Colonic mucosa (tissue), 4 donors: ENCODE data around the gene PGPEP1. TPM values are rescaled to one million over a fixed set of nuclear protein-coding genes. Genes with fewer than 3 reads are reported as not detected.

Experiments
- DNase-seq: peaks from one replicate; pipeline ENCODE4 v3.0.0-alpha.2; 2020
- H3K27ac ChIP-seq: fragments of 200-600 bp; one replicate; pipeline ENCODE4 v1.8.0; 2021
- H3K27me3 ChIP-seq: fragments of 200-600 bp; one replicate; pipeline ENCODE4 v1.8.0; 2021
- H3K36me3 ChIP-seq: fragments of 200-600 bp; one replicate; pipeline ENCODE4 v1.8.0; 2021
- H3K4me1 ChIP-seq: fragments of 200-600 bp; one replicate; pipeline ENCODE4 v1.8.0; 2021; ENCODE audit warnings: mild to moderate bottlenecking
- H3K4me3 ChIP-seq: fragments of 200-600 bp; one replicate; pipeline ENCODE4 v1.8.0; 2021
- H3K9ac ChIP-seq, 2 donors: one replicate each; pipeline ENCODE4 v1.7.0; 2013; ENCODE audit warnings: control low read depth in 2 of 2, low read depth in 2 of 2, low read length in 2 of 2
- H3K9me3 ChIP-seq: fragments of 200-600 bp; one replicate; pipeline ENCODE4 v1.8.0; 2021
- CTCF ChIP-seq: fragments of 200-600 bp; IDR thresholded peaks from one replicate; pipeline ENCODE4 v1.8.0; 2022; ENCODE audit warnings: antibody characterized with exemption, mild to moderate bottlenecking
- intact Hi-C: fragments of 100-400 bp; cut with DNase I; formaldehyde crosslinking; loops from one replicate; pipeline ENCODE4 v1.14.1; 2022
- total RNA-seq, 2 donors: library from RNA; stranded (reverse); fragmentation: NEBNext Ultra II Directional in 1 of 2; extraction: Animal tissue kit (Norgen Biotek cat#: 25700) in 1 of 2; gene quantifications; one replicate each; pipeline ENCODE4 v1.2.1, GENCODE V29; 2021
- donor health status: healthy.
- donor health status: DM: no; HTN: no; CAD: no.
- donor health status: DM: no; HTN: no; CAD: no.

Gene PGPEP1
- total RNA-seq, 2 donors from 2014 or later = 62.6 to 99.0 TPM

- no peak for TF ChIP-seq CTCF
- Histone ChIP-seq H3K36me3 (no peaks in the 10 kb centered on the region), H3K27ac (peak overlapping the region; percentile 97), H3K9ac (peak overlapping the region; percentile 65 to 77), H3K4me3 (peak overlapping the region; percentile 11), H3K9me3 (no peaks in the 10 kb centered on the region), H3K4me1 (peaks cover 4% of the 10 kb centered on the region), H3K27me3 (no peaks in the 10 kb centered on the region)
- intact Hi-C loops = no loop called here
- peak; percentile 67 for DNase-seq
These were observed 35.7 kb upstream of the PGPEP1 start for GRCh38 chr19:18304458-18305310.

- peaks cover 6% of the 10 kb centered on the region for H3K4me1 ChIP-seq
These were observed 34.0 kb upstream of the PGPEP1 start for GRCh38 chr19:18306209-18306887.

GRCh38 chr19:18306888-18307260 lies 33.5 kb upstream of the PGPEP1 start:
- no peaks in the 10 kb centered on the region for H3K9me3 ChIP-seq
- H3K27me3 ChIP-seq = no peaks in the 10 kb centered on the region
- no peak overlapping the region for H3K4me3 ChIP-seq
- H3K27ac ChIP-seq = peak overlapping the region; percentile 55
- H3K9ac ChIP-seq = peak overlapping the region; percentile 35 to 56
- intact Hi-C loops = no loop called here
- peaks cover 9% of the 10 kb centered on the region for H3K4me1 ChIP-seq
- H3K36me3 ChIP-seq = no peaks in the 10 kb centered on the region
- no peak for TF ChIP-seq CTCF
- no peak for DNase-seq

More at GRCh38 chr19:18306209-18306887, 34.0 kb upstream of the PGPEP1 start:
- DNase-seq = no peak
- no peaks in the 10 kb centered on the region for H3K36me3 ChIP-seq
- no peaks in the 10 kb centered on the region for H3K27me3 ChIP-seq
- TF ChIP-seq CTCF = no peak
- no peak overlapping the region for H3K4me3 ChIP-seq
- H3K27ac ChIP-seq = peak overlapping the region; percentile 97
- H3K9ac ChIP-seq = peak overlapping the region; percentile 43 to 56
- intact Hi-C loops = no loop called here
- no peaks in the 10 kb centered on the region for H3K9me3 ChIP-seq

GRCh38 chr19:18307271-18307681 lies 33.1 kb upstream of the PGPEP1 start:
- H3K36me3 ChIP-seq = no peaks in the 10 kb centered on the region
- H3K9me3 ChIP-seq = no peaks in the 10 kb centered on the region
- no peak overlapping the region for H3K27ac ChIP-seq
- H3K9ac ChIP-seq = peak overlapping the region; percentile 35 to 56
- peaks cover 12% of the 10 kb centered on the region for H3K4me1 ChIP-seq
- intact Hi-C loops = no loop called here
- no peak for TF ChIP-seq CTCF
- no peak for DNase-seq
- H3K4me3 ChIP-seq = no peak overlapping the region
- H3K27me3 ChIP-seq = no peaks in the 10 kb centered on the region

- no peak for DNase-seq
- H3K4me3 ChIP-seq = no peak overlapping the region
- no peaks in the 10 kb centered on the region for H3K27me3 ChIP-seq
- H3K27ac ChIP-seq = no peak overlapping the region
- H3K36me3 ChIP-seq = no peaks in the 10 kb centered on the region
- H3K9ac ChIP-seq = no peak overlapping the region
- peaks cover 13% of the 10 kb centered on the region for H3K4me1 ChIP-seq
- intact Hi-C loops = no loop called here
- no peak for TF ChIP-seq CTCF
- no peaks in the 10 kb centered on the region for H3K9me3 ChIP-seq
These were observed 32.1 kb upstream of the PGPEP1 start for GRCh38 chr19:18308051-18308947.
